ENCODE results near the gene ZNF423.

Gene ZNF423

DNA sequence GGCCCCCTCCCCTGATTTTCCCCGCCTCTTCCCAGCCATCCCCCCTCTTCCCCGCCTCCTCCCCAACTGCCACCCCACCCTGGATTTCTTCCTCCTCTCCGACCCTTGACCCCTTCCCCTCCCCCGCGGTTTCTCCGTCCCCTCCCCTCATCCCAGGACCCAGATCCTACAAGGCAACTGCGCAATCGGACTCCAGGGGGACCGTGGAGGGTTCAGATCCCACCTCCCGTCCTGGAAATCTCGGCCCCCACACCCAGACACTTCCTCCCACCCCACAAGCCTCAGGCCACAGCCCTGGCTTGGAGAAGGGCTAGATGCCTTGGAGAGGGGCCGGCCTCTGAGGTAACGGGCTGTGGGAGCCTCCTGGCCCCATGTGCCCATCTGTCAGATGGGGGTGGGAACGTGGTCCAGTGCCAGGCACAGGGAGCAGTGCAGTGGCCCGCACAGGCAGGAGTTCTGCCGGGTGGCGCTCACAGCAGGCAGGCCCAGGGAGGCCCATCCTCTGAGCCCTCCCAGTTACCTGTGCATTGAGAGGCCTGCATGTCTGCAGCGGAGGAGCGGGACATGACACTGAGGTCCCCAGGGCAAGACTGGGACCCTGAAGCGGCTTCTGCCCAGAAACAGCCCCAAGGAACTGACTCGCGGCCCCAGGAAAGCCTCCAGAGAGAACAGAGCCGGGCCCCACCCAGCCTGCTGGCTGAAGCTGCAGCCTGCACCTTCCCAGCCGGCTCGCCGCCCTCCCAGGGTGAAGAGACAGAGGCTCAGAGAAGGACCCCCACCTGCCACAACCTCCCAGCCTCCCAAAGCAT lies 16.7 kb downstream of the ZNF423 start:
- Histone ChIP-seq H3K9me3 (ENCODE audit: control insufficient read depth, low read length) (no peaks in the 10 kb centered on the region), H3K27me3 (ENCODE audit: control insufficient read depth, insufficient read depth, low read length) (peaks cover 24% of the 10 kb centered on the region), H3K4me1 (ENCODE audit: control insufficient read depth, insufficient read depth, low read length) (no peaks in the 10 kb centered on the region), H3K36me3 (ENCODE audit: control insufficient read depth, insufficient read depth, low read length) (no peaks in the 10 kb centered on the region), H3K9ac (ENCODE audit: low read length) (no peak overlapping the region), H3K4me3 (ENCODE audit: low read length) (no peak overlapping the region)

DNA sequence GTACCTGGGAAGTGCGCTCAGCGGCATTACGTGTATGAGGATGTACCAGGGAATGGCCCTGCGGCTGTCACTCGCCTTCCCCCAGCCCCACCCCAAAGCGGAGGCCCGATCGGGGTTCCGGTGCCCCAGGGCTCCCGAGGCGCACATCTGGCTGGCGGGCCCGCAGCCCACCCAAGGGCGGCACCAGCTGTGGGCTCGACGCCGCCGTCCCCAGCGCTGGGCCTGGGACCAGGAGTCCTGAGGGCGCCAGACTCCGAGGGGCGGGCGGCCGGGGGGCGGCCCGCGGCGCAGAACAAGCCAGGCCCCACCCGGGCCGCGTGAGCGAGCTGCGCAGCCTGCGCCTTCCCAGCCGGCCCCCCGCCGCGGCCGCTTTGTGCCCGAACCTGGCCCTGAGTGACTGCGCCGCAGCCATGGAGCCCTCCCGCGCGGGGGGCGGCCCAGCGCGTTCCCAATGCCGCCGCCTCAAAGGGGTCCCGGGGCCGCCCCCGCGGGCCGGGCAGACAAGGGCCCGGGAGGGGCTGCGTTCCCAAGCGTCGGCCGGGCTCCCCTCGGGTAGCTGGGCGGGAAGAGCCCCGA lies 17.4 kb downstream of the ZNF423 start:
- Histone ChIP-seq H3K27me3 (ENCODE audit: control insufficient read depth, insufficient read depth, low read length) (peaks cover 24% of the 10 kb centered on the region), H3K9ac (ENCODE audit: low read length) (no peak overlapping the region), H3K36me3 (ENCODE audit: control insufficient read depth, insufficient read depth, low read length) (no peaks in the 10 kb centered on the region), H3K9me3 (ENCODE audit: control insufficient read depth, low read length) (no peaks in the 10 kb centered on the region), H3K4me3 (ENCODE audit: low read length) (no peak overlapping the region), H3K4me1 (ENCODE audit: control insufficient read depth, insufficient read depth, low read length) (no peaks in the 10 kb centered on the region)

DNA sequence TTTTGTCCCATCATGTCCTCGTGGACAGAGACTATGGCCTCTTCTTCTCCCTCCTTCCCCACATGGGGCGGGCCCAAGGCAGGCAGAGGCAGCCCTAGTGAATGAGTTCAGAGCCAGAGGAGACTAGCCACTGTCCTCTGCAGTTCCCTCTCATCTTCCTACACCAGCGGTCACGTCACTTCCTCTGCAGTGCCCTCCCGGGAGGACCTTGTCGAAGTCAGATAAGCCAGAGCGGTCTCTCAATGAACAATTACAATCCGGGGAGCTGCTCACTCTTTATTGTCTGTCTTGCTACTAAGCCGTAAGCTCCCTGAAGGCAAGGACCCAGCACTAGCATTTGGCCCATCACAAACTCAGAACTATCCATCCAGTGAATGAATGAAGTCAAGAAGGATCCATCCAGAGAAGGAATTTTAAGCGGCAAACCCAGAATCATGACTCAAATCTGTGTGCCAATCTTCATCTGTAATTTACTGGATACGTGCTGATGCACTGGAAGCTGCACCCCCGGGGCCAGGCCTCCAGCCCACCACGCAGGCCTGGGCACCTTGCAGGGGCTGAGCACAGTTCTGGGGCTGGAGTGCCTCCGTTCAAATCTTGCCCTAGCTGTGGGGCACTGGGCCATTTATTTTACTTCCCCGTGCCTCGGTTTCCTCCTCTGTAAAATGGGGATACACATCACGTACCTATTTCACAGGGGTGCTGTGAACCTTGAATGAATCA lies 18.1 kb downstream of the ZNF423 start:
- no peak overlapping the region for H3K9ac ChIP-seq (ENCODE audit: low read length)
- H3K27me3 ChIP-seq (ENCODE audit: control insufficient read depth, insufficient read depth, low read length): peaks cover 24% of the 10 kb centered on the region
- no peaks in the 10 kb centered on the region for H3K36me3 ChIP-seq (ENCODE audit: control insufficient read depth, insufficient read depth, low read length)
- H3K4me3 ChIP-seq (ENCODE audit: low read length): no peak overlapping the region
- no peaks in the 10 kb centered on the region for H3K4me1 ChIP-seq (ENCODE audit: control insufficient read depth, insufficient read depth, low read length)
- no peaks in the 10 kb centered on the region for H3K9me3 ChIP-seq (ENCODE audit: control insufficient read depth, low read length)

DNA sequence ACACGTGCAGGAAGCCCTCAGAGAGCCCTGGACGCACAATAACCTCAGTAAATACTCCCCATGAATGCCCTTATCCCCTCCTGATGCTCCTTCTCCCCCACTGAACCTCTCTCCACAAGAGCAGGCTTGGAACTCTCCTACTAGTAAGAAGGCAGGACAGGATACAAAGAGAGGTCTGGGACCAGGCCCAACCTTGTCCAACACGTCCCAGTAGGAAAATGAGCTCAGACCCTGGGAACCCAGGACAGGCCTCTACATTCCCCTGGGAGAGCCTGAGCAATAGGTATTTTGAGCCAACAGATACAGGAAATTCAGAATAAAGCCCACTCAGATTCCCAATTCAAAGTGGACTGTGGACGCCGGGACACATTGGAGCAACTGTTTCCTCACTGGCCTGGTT lies 19.2 kb downstream of the ZNF423 start:
- Histone ChIP-seq H3K4me1 (ENCODE audit: control insufficient read depth, insufficient read depth, low read length) (no peaks in the 10 kb centered on the region), H3K9me3 (ENCODE audit: control insufficient read depth, low read length) (no peaks in the 10 kb centered on the region), H3K4me3 (ENCODE audit: low read length) (no peak overlapping the region), H3K36me3 (ENCODE audit: control insufficient read depth, insufficient read depth, low read length) (no peaks in the 10 kb centered on the region), H3K9ac (ENCODE audit: low read length) (no peak overlapping the region), H3K27me3 (ENCODE audit: control insufficient read depth, insufficient read depth, low read length) (peaks cover 24% of the 10 kb centered on the region)

DNA sequence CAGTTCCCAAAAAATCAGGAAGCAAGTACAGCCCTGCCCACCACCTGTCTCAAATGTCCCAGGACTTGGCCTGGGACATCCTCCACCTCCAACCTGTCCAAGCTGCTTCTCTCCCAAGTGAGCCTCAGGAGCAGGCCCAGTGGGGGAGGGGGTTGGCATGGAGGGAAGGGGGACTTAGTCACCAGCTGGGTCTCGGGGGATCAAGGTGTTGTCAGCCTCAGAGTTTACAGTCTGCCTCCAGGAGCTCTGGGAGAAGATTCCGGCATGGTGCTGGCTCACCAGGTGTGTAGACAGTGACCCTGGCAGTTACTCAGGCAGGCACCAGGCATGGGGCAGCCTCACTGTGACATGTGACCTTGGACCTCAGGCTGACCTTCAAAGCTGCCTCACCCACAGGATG lies 19.7 kb downstream of the ZNF423 start:
- H3K27me3 ChIP-seq (ENCODE audit: control insufficient read depth, insufficient read depth, low read length): peaks cover 24% of the 10 kb centered on the region
- no peaks in the 10 kb centered on the region for H3K4me1 ChIP-seq (ENCODE audit: control insufficient read depth, insufficient read depth, low read length)
- no peak overlapping the region for H3K9ac ChIP-seq (ENCODE audit: low read length)
- no peaks in the 10 kb centered on the region for H3K36me3 ChIP-seq (ENCODE audit: control insufficient read depth, insufficient read depth, low read length)
- no peaks in the 10 kb centered on the region for H3K9me3 ChIP-seq (ENCODE audit: control insufficient read depth, low read length)
- no peak overlapping the region for H3K4me3 ChIP-seq (ENCODE audit: low read length)

- no peak overlapping the region for H3K9ac ChIP-seq (ENCODE audit: low read length)
- H3K9me3 ChIP-seq (ENCODE audit: control insufficient read depth, low read length): no peaks in the 10 kb centered on the region
- no peaks in the 10 kb centered on the region for H3K36me3 ChIP-seq (ENCODE audit: control insufficient read depth, insufficient read depth, low read length)
- no peaks in the 10 kb centered on the region for H3K4me1 ChIP-seq (ENCODE audit: control insufficient read depth, insufficient read depth, low read length)
- no peak overlapping the region for H3K4me3 ChIP-seq (ENCODE audit: low read length)
- peaks cover 24% of the 10 kb centered on the region for H3K27me3 ChIP-seq (ENCODE audit: control insufficient read depth, insufficient read depth, low read length)
Measured at GRCh38 chr16:49835161-49835777, 20.6 kb downstream of the ZNF423 start.

- H3K4me1 ChIP-seq (ENCODE audit: control insufficient read depth, insufficient read depth, low read length): no peaks in the 10 kb centered on the region
- H3K9me3 ChIP-seq (ENCODE audit: control insufficient read depth, low read length): no peaks in the 10 kb centered on the region
- H3K4me3 ChIP-seq (ENCODE audit: low read length): no peak overlapping the region
- no peak overlapping the region for H3K9ac ChIP-seq (ENCODE audit: low read length)
- H3K27me3 ChIP-seq (ENCODE audit: control insufficient read depth, insufficient read depth, low read length): peaks cover 24% of the 10 kb centered on the region
- no peaks in the 10 kb centered on the region for H3K36me3 ChIP-seq (ENCODE audit: control insufficient read depth, insufficient read depth, low read length)
Measured at GRCh38 chr16:49834531-49835151, 21.3 kb downstream of the ZNF423 start.

GRCh38 chr16:49833796-49834530 lies 21.9 kb downstream of the ZNF423 start:
- Histone ChIP-seq H3K4me3 (ENCODE audit: low read length) (no peak overlapping the region), H3K27me3 (ENCODE audit: control insufficient read depth, insufficient read depth, low read length) (peaks cover 18% of the 10 kb centered on the region), H3K36me3 (ENCODE audit: control insufficient read depth, insufficient read depth, low read length) (no peaks in the 10 kb centered on the region), H3K4me1 (ENCODE audit: control insufficient read depth, insufficient read depth, low read length) (no peaks in the 10 kb centered on the region), H3K9me3 (ENCODE audit: control insufficient read depth, low read length) (no peaks in the 10 kb centered on the region), H3K9ac (ENCODE audit: low read length) (no peak overlapping the region)

- no peaks in the 10 kb centered on the region for H3K36me3 ChIP-seq (ENCODE audit: control insufficient read depth, insufficient read depth, low read length)
- H3K9ac ChIP-seq (ENCODE audit: low read length): no peak overlapping the region
- H3K27me3 ChIP-seq (ENCODE audit: control insufficient read depth, insufficient read depth, low read length): peaks cover 9% of the 10 kb centered on the region
- no peaks in the 10 kb centered on the region for H3K9me3 ChIP-seq (ENCODE audit: control insufficient read depth, low read length)
- H3K4me3 ChIP-seq (ENCODE audit: low read length): no peak overlapping the region
- no peaks in the 10 kb centered on the region for H3K4me1 ChIP-seq (ENCODE audit: control insufficient read depth, insufficient read depth, low read length)
Measured at GRCh38 chr16:49833085-49833484, 22.8 kb downstream of the ZNF423 start.

DNA sequence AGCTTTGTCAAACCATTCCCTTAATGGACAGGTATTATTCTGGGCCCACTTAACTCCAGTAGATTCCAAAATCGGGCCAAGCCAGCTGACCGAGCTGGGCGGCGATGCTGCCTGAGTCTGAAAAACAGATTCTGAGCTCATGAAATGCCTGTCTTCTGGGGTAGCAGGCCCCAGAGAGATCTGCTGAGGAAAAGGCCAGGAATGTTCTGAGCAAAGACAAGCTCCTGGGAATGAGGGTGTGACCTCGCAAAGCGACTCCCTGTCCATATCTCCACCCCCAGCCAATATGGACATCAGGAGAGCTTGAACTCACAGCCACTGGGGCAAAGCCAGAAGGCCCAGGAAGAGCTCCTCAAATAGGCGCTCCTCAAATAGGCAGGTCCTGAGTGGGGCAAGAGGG lies 23.7 kb downstream of the ZNF423 start:
- H3K9me3 ChIP-seq (ENCODE audit: control insufficient read depth, low read length): no peaks in the 10 kb centered on the region
- H3K36me3 ChIP-seq (ENCODE audit: control insufficient read depth, insufficient read depth, low read length): no peaks in the 10 kb centered on the region
- H3K27me3 ChIP-seq (ENCODE audit: control insufficient read depth, insufficient read depth, low read length): peaks cover 3% of the 10 kb centered on the region
- no peak overlapping the region for H3K4me3 ChIP-seq (ENCODE audit: low read length)
- H3K9ac ChIP-seq (ENCODE audit: low read length): no peak overlapping the region
- H3K4me1 ChIP-seq (ENCODE audit: control insufficient read depth, insufficient read depth, low read length): peaks cover 3% of the 10 kb centered on the region

DNA sequence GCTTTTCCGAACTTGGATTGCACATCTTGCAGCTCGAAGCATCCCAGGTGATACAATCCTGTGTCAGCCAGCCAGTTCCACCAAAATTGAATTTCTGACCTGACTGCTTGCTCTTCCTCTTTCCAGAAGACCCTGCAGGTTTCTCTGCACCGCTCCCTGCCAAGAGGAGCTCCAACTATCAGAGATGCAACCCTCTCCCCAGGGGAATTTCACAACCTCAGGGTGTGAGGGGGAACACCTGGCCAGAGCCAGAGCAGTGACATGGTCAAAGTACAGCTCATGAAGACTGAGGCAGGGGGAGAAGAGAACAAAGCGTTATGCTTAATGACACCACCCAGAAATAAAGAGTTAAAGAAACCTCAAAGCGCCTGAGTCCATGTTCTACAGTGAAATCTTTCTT lies 25.0 kb downstream of the ZNF423 start:
- no peaks in the 10 kb centered on the region for H3K9me3 ChIP-seq (ENCODE audit: control insufficient read depth, low read length)
- no peak overlapping the region for H3K9ac ChIP-seq (ENCODE audit: low read length)
- H3K4me3 ChIP-seq (ENCODE audit: low read length): no peak overlapping the region
- no peaks in the 10 kb centered on the region for H3K36me3 ChIP-seq (ENCODE audit: control insufficient read depth, insufficient read depth, low read length)
- no peaks in the 10 kb centered on the region for H3K27me3 ChIP-seq (ENCODE audit: control insufficient read depth, insufficient read depth, low read length)
- H3K4me1 ChIP-seq (ENCODE audit: control insufficient read depth, insufficient read depth, low read length): peaks cover 3% of the 10 kb centered on the region

Measured in mucosa of stomach (tissue), 1 donor.